ENCODE results near the gene FOXA2.
"Not testable (repeated sequence)": the region's sequence is repeated elsewhere in the genome, so short reads cannot be mapped to it uniquely, and the experiment has no call there.

Gene FOXA2

GRCh38 chr20:22567944-22568871 is 16.2 kb downstream of the FOXA2 start:
- DNase-seq: no peak

- no peak for DNase-seq
Observed at GRCh38 chr20:22566876-22567658, 17.3 kb downstream of the FOXA2 start.

GRCh38 chr20:22563062-22563965 is 21.1 kb downstream of the FOXA2 start:
- DNase-seq: no peak

- no peak for DNase-seq
Observed at GRCh38 chr20:22562620-22563019, 21.8 kb downstream of the FOXA2 start.

GRCh38 chr20:22561965-22562577 is 22.3 kb downstream of the FOXA2 start:
- no peak for DNase-seq

- DNase-seq: no peak
Observed at GRCh38 chr20:22560817-22561216, 23.6 kb downstream of the FOXA2 start.

GRCh38 chr20:22559711-22560318 is 24.6 kb downstream of the FOXA2 start:
- DNase-seq: no peak

GRCh38 chr20:22557403-22558276 is 26.7 kb downstream of the FOXA2 start:
- DNase-seq: no peak

- no peak for DNase-seq
Observed at GRCh38 chr20:22556565-22557056, 27.8 kb downstream of the FOXA2 start.

GRCh38 chr20:22555791-22556564 is 28.4 kb downstream of the FOXA2 start:
- peak; percentile 71 for DNase-seq

- no peak for DNase-seq
Observed at GRCh38 chr20:22554391-22554790, 30.0 kb downstream of the FOXA2 start.

- not testable (repeated sequence) for DNase-seq
Observed at GRCh38 chr20:22550514-22550913, 33.9 kb downstream of the FOXA2 start.

- no peak for DNase-seq
Observed at GRCh38 chr20:22548040-22548439, 36.3 kb downstream of the FOXA2 start.

GRCh38 chr20:22546344-22546743 is 38.0 kb downstream of the FOXA2 start:
- DNase-seq: peak; percentile 15

- DNase-seq: no peak
Observed at GRCh38 chr20:22545045-22545444, 39.3 kb downstream of the FOXA2 start.

GRCh38 chr20:22544462-22544861 is 39.9 kb downstream of the FOXA2 start:
- no peak for DNase-seq

GRCh38 chr20:22542427-22542826 is 41.9 kb downstream of the FOXA2 start:
- no peak for DNase-seq

- DNase-seq: no peak
Observed at GRCh38 chr20:22540832-22541231, 43.5 kb downstream of the FOXA2 start.

GRCh38 chr20:22536956-22537756 is 47.2 kb downstream of the FOXA2 start:
- DNase-seq: no peak
